ENCODE data around the gene MAP7.
A peak's percentile ranks its signal among the peaks of the same experiment; 100 is the strongest.

MAP7 gene

DNA sequence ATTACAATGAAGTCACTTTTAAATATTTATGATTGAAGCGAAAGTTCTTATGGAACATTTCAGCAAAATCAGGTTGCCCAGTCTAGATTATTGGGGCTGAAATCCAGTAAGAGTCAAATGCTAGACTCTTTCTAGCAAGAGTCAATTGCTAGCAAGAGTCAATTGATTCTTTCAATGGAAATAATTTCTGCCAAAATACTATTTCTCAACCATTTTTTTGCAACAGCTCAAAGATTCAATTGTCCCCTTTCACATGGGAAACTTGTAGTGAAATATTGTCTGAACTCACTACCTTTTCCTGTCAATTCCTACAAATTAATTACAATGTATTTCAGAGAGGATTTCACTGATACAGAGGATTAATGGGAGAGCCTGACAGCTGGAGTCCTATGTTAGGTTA is 78.3 kb downstream of the MAP7 start:
- Histone ChIP-seq H3K14ac (ENCODE audit: low read length) (no peak overlapping the region), H4K91ac (ENCODE audit: low read depth, low read length, poor library complexity) (no peak overlapping the region), H3K23ac (ENCODE audit: low read depth, low read length, poor library complexity) (no peak overlapping the region), H3K18ac (ENCODE audit: low read length) (no peak overlapping the region), H4K8ac (ENCODE audit: low read depth, low read length) (no peak overlapping the region), H3K27me3 (ENCODE audit: control insufficient read depth in 3 of 3, insufficient read depth in 3 of 3, low read depth in 1 of 3, low read length in 3 of 3) (no peaks in the 10 kb centered on the region), H3K79me1 (ENCODE audit: low read depth, low read length) (no peaks in the 10 kb centered on the region), H2AK5ac (ENCODE audit: low read depth, low read length) (no peak overlapping the region), H3K4me1 (ENCODE audit: control insufficient read depth in 2 of 2, insufficient read depth in 1 of 2, low read depth in 1 of 2, low read length in 2 of 2) (peaks cover 4 to 5% of the 10 kb centered on the region in 2 donors), H3K4me3 (ENCODE audit: low read length in 2 of 2) (no peak overlapping the region), H2BK5ac (ENCODE audit: low read length) (no peak overlapping the region), H3K27ac (replicated peaks; ENCODE audit: low read length) (no peak overlapping the region), H3K4me2 (ENCODE audit: insufficient read depth, low read length, poor library complexity, severe bottlenecking) (no peak overlapping the region), H3K36me3 (replicated peaks in 1 of 2; ENCODE audit: control insufficient read depth in 2 of 2, insufficient read depth in 2 of 2, low read length in 2 of 2) (no peaks in the 10 kb centered on the region), H2BK15ac (ENCODE audit: low read length) (no peak overlapping the region), H3K9me3 (replicated peaks in 1 of 2; ENCODE audit: control insufficient read depth in 2 of 2, insufficient read depth in 1 of 2, low read depth in 1 of 2, low read length in 2 of 2) (no peaks in the 10 kb centered on the region), H2BK120ac (ENCODE audit: low read depth, low read length) (no peak overlapping the region), H2BK12ac (ENCODE audit: low read length) (no peak overlapping the region), H2AFZ (ENCODE audit: low read length) (no peak overlapping the region), H3K9ac (ENCODE audit: low read depth, low read length, poor library complexity) (no peak overlapping the region), H3K4ac (ENCODE audit: low read length) (no peak overlapping the region)
- DNase-seq (ENCODE audit: low spot score), result no peak
- no CpG with 5 or more reads among the region's 1 CpG for WGBS, 2 donors (ENCODE audit: extremely low coverage in 2 of 2, insufficient read length in 2 of 2, insufficient replicate concordance in 1 of 2)

DNA sequence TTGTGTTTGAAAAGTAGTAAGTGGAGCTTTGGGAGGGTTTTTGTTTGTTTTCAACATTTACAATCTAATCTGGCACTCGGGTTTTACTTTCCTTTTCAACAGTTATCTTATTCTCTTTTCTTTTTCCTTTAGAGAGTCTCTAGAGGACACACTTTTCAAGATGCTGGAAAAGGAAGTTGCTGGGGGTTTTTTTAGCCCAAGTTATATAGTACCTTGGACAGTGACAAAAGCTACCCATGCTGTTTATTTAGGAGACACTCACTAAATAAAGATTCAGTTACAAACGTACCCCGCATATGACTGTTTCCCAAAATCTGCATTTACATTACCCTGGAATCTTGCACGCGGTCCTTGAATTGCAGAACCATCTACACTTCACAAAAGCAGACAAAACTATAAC is 78.8 kb downstream of the MAP7 start:
- Histone ChIP-seq H3K4ac (ENCODE audit: low read length) (no peak overlapping the region), H3K36me3 (replicated peaks in 1 of 2; ENCODE audit: control insufficient read depth in 2 of 2, insufficient read depth in 2 of 2, low read length in 2 of 2) (no peaks in the 10 kb centered on the region), H3K4me2 (ENCODE audit: insufficient read depth, low read length, poor library complexity, severe bottlenecking) (no peak overlapping the region), H3K27ac (replicated peaks; ENCODE audit: low read length) (no peak overlapping the region), H3K9ac (ENCODE audit: low read depth, low read length, poor library complexity) (no peak overlapping the region), H2BK120ac (ENCODE audit: low read depth, low read length) (no peak overlapping the region), H4K91ac (ENCODE audit: low read depth, low read length, poor library complexity) (no peak overlapping the region), H2AK5ac (ENCODE audit: low read depth, low read length) (no peak overlapping the region), H2AFZ (ENCODE audit: low read length) (no peak overlapping the region), H4K8ac (ENCODE audit: low read depth, low read length) (no peak overlapping the region), H2BK5ac (ENCODE audit: low read length) (no peak overlapping the region), H3K18ac (ENCODE audit: low read length) (no peak overlapping the region), H2BK15ac (ENCODE audit: low read length) (no peak overlapping the region), H3K27me3 (ENCODE audit: control insufficient read depth in 3 of 3, insufficient read depth in 3 of 3, low read depth in 1 of 3, low read length in 3 of 3) (no peaks in the 10 kb centered on the region), H3K9me3 (replicated peaks in 1 of 2; ENCODE audit: control insufficient read depth in 2 of 2, insufficient read depth in 1 of 2, low read depth in 1 of 2, low read length in 2 of 2) (no peaks in the 10 kb centered on the region), H3K14ac (ENCODE audit: low read length) (no peak overlapping the region), H3K4me3 (ENCODE audit: low read length in 2 of 2) (no peak overlapping the region), H3K4me1 (ENCODE audit: control insufficient read depth in 2 of 2, insufficient read depth in 1 of 2, low read depth in 1 of 2, low read length in 2 of 2) (peaks cover 4 to 5% of the 10 kb centered on the region in 2 donors), H2BK12ac (ENCODE audit: low read length) (no peak overlapping the region), H3K79me1 (ENCODE audit: low read depth, low read length) (no peaks in the 10 kb centered on the region), H3K23ac (ENCODE audit: low read depth, low read length, poor library complexity) (no peak overlapping the region)
- WGBS, 2 donors (ENCODE audit: extremely low coverage in 2 of 2, insufficient read length in 2 of 2, insufficient replicate concordance in 1 of 2), result no CpG with 5 or more reads among the region's 5 CpGs
- no peak for DNase-seq (ENCODE audit: low spot score)

DNA sequence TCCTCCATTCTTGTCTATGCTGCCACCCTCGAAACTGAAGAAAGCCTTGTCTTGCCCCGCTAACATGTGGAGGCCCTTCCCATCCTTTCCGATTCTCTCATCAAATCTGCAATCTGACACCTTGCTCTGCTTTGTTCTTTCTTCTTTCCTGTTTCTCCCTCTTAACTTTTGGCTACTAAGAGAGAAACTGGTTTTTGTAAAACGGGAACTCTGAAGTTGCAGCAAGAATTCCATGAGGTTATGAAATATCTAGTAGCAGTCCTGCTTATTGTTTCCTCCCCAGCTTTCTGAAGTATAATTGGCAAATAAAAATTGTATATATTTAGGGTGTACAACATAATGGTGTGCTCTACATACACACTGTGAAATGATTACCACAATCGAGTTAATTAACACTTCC is 80.2 kb downstream of the MAP7 start:
- Histone ChIP-seq H3K27ac (replicated peaks; ENCODE audit: low read length) (no peak overlapping the region), H3K14ac (ENCODE audit: low read length) (no peak overlapping the region), H3K18ac (ENCODE audit: low read length) (no peak overlapping the region), H2BK120ac (ENCODE audit: low read depth, low read length) (no peak overlapping the region), H2BK12ac (ENCODE audit: low read length) (no peak overlapping the region), H3K4ac (ENCODE audit: low read length) (no peak overlapping the region), H4K91ac (ENCODE audit: low read depth, low read length, poor library complexity) (no peak overlapping the region), H2AK5ac (ENCODE audit: low read depth, low read length) (no peak overlapping the region), H3K4me3 (ENCODE audit: low read length in 2 of 2) (no peak overlapping the region), H2BK15ac (ENCODE audit: low read length) (no peak overlapping the region), H3K23ac (ENCODE audit: low read depth, low read length, poor library complexity) (no peak overlapping the region), H4K8ac (ENCODE audit: low read depth, low read length) (no peak overlapping the region), H3K36me3 (replicated peaks in 1 of 2; ENCODE audit: control insufficient read depth in 2 of 2, insufficient read depth in 2 of 2, low read length in 2 of 2) (no peaks in the 10 kb centered on the region), H3K4me1 (ENCODE audit: control insufficient read depth in 2 of 2, insufficient read depth in 1 of 2, low read depth in 1 of 2, low read length in 2 of 2) (peaks cover 4 to 5% of the 10 kb centered on the region in 2 donors), H3K9ac (ENCODE audit: low read depth, low read length, poor library complexity) (no peak overlapping the region), H3K4me2 (ENCODE audit: insufficient read depth, low read length, poor library complexity, severe bottlenecking) (no peak overlapping the region), H3K9me3 (replicated peaks in 1 of 2; ENCODE audit: control insufficient read depth in 2 of 2, insufficient read depth in 1 of 2, low read depth in 1 of 2, low read length in 2 of 2) (no peaks in the 10 kb centered on the region), H3K79me1 (ENCODE audit: low read depth, low read length) (no peaks in the 10 kb centered on the region), H3K27me3 (ENCODE audit: control insufficient read depth in 3 of 3, insufficient read depth in 3 of 3, low read depth in 1 of 3, low read length in 3 of 3) (no peaks in the 10 kb centered on the region), H2BK5ac (ENCODE audit: low read length) (no peak overlapping the region), H2AFZ (ENCODE audit: low read length) (peak overlapping the region; percentile 16)
- DNase-seq (ENCODE audit: low spot score), result no peak
- no CpG with 5 or more reads among the region's 5 CpGs for WGBS, 2 donors (ENCODE audit: extremely low coverage in 2 of 2, insufficient read length in 2 of 2, insufficient replicate concordance in 1 of 2)

DNA sequence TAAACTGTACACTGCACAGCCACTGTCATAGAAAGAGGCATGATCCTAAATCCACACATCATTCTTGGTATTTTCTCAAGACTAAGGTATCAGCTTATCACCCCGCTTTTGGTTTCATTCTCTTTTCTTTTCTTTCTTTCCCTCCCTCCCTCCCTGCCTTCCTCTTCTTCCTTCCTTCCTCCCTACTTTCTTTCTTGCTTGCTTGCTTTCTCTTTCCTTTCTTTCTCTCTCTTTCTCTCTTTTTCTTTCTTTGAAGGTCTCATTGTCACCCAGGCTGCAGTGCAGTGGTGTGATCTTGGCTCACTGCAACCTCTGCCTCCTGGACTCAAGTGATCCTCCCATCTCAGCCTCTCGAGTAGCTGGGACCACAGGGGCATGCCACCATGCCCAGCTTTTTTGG is 81.1 kb downstream of the MAP7 start:
- Histone ChIP-seq H2AFZ (ENCODE audit: low read length) (no peak overlapping the region), H4K91ac (ENCODE audit: low read depth, low read length, poor library complexity) (no peak overlapping the region), H3K4ac (ENCODE audit: low read length) (no peak overlapping the region), H4K8ac (ENCODE audit: low read depth, low read length) (no peak overlapping the region), H3K27ac (replicated peaks; ENCODE audit: low read length) (no peak overlapping the region), H3K79me1 (ENCODE audit: low read depth, low read length) (no peaks in the 10 kb centered on the region), H2AK5ac (ENCODE audit: low read depth, low read length) (no peak overlapping the region), H3K36me3 (replicated peaks in 1 of 2; ENCODE audit: control insufficient read depth in 2 of 2, insufficient read depth in 2 of 2, low read length in 2 of 2) (no peaks in the 10 kb centered on the region), H3K4me1 (ENCODE audit: control insufficient read depth in 2 of 2, insufficient read depth in 1 of 2, low read depth in 1 of 2, low read length in 2 of 2) (peaks cover 4 to 5% of the 10 kb centered on the region in 2 donors), H2BK5ac (ENCODE audit: low read length) (no peak overlapping the region), H2BK15ac (ENCODE audit: low read length) (no peak overlapping the region), H3K9ac (ENCODE audit: low read depth, low read length, poor library complexity) (no peak overlapping the region), H3K9me3 (replicated peaks in 1 of 2; ENCODE audit: control insufficient read depth in 2 of 2, insufficient read depth in 1 of 2, low read depth in 1 of 2, low read length in 2 of 2) (peaks cover 0 to 5% of the 10 kb centered on the region in 2 donors), H3K27me3 (ENCODE audit: control insufficient read depth in 3 of 3, insufficient read depth in 3 of 3, low read depth in 1 of 3, low read length in 3 of 3) (no peaks in the 10 kb centered on the region), H2BK12ac (ENCODE audit: low read length) (no peak overlapping the region), H2BK120ac (ENCODE audit: low read depth, low read length) (no peak overlapping the region), H3K4me3 (ENCODE audit: low read length in 2 of 2) (no peak overlapping the region), H3K18ac (ENCODE audit: low read length) (no peak overlapping the region), H3K23ac (ENCODE audit: low read depth, low read length, poor library complexity) (no peak overlapping the region), H3K4me2 (ENCODE audit: insufficient read depth, low read length, poor library complexity, severe bottlenecking) (no peak overlapping the region), H3K14ac (ENCODE audit: low read length) (no peak overlapping the region)
- WGBS, 2 donors (ENCODE audit: extremely low coverage in 2 of 2, insufficient read length in 2 of 2, insufficient replicate concordance in 1 of 2), result no CpG with 5 or more reads among the region's 2 CpGs
- no peak for DNase-seq (ENCODE audit: low spot score)
